GM12875 (cell line): ENCODE results near the gene SIAH1.

Experiments used
- H3K4me3 ChIP-seq: one replicate; pipeline ENCODE4 v1.5.1; 2011; ENCODE audit warnings: low read depth, low read length, control low read depth
- CTCF ChIP-seq: IDR thresholded peaks from 2 replicates; pipeline ENCODE4 v1.5.1; 2011; ENCODE audit warnings: low read depth, mild to moderate bottlenecking, control low read depth, inconsistent platforms, low read length, moderate library complexity, borderline replicate concordance; ENCODE audit not compliant: insufficient read depth

SIAH1 gene

DNA sequence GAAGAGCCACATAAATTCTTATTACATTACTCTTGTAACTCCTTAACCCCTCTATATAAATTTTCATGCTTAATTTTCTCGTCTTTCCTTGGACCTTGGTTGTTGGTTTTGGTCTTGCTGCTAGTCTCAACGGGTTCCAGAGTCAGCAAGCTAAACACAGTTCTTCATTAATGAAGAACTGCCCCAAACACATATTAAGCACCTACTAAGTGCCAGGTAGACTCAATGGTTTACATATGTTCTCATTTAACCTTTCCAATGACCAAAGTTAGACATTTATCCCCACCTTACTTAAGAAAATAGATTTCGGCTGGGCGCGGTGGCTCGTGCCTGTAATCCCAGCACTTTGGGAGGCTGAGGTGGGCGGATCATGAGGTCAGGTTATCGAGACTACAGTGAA lies 15.0 kb downstream of the SIAH1 start:
- no peak for TF ChIP-seq CTCF
- no peak overlapping the region for H3K4me3 ChIP-seq

DNA sequence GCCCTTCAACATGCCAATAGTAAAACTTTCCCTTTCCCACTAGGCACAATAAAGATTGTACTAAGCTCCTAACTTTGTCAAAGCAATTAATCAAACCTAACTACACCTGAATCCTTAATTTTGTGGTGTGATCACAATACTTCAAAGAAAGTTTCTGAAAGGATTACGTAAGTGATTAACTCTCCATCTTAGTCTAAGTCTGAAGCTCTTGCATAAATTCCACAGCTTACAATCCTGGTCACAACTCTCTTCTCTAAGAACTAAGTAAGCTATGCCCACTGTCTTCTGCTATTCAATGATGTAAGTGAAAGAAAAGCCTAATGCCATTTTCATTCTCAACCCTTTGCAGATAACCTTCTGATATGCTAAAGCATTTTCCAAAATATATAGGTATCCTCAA lies 15.4 kb downstream of the SIAH1 start:
- no peak for TF ChIP-seq CTCF
- no peak overlapping the region for H3K4me3 ChIP-seq

DNA sequence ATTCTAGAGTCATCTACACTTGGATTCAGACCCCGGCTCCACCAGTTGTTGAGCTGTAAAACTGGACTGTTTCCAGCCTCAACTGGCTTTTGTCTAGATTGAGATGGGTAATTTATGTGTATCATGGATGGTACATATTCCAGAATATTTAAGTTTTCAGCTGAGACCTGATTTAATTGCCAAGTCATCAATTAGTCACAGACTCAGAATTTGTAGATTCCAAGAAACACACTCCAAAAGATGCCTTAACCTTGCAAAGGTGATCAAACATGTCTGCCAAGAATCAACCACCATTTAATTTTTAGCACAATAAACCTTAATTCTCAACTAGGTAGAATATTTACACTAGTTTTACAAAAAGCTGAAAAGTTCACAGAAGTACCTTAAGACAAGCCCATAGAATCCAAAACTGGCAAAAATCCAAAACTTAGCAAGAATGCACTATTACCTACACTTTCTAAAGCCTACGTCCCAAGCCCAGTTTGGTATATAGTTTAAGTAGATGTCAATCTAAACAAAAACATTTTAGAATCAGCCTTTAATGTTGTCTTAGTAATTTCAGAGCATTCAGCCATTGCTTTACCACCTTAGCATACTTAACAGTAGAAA lies 17.7 kb downstream of the SIAH1 start:
- no peak for TF ChIP-seq CTCF
- no peak overlapping the region for H3K4me3 ChIP-seq

- peak overlapping the region; percentile 43 for H3K4me3 ChIP-seq
- no peak for TF ChIP-seq CTCF
Measured at GRCh38 chr16:48366165-48367093, 18.8 kb downstream of the SIAH1 start.

GRCh38 chr16:48365601-48366164 lies 19.5 kb downstream of the SIAH1 start:
- TF ChIP-seq CTCF = no peak

DNA sequence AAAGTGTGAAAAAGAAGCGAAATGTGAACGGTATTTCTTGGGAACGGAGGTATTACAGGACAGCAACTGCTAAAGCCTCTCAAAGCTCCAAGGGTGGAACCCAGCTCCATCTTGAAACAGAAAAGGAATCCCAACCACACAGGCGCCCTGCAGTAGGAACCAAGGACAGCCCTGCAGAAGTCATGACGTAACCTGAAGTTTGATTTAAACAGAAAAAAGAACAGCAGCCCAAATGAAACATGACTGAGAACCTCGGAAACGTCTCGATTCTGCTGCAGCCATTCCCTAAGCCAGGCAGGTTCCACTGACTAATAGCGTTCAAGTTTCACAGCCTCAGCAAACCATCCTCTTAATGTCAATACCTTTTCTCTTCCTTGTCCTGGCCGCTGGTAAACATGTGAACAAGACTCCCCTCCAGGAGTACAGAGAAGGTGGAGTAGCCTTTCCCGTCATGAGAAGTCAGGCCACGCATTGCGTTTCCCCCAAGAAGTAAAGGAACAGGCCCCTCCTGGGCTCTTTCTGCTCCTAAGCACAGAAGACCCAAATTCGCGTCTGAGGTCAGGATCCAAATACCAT lies 20.1 kb downstream of the SIAH1 start:
- TF ChIP-seq CTCF = no peak
- H3K4me3 ChIP-seq = peak overlapping the region; percentile 43

More at GRCh38 chr16:48365601-48366164, 19.5 kb downstream of the SIAH1 start:
- peak overlapping the region; percentile 43 for H3K4me3 ChIP-seq
